Suprapubic skin (tissue), 4 donors: ENCODE data around the gene ATP2C2. TPM values are rescaled to one million over a fixed set of nuclear protein-coding genes. Genes with fewer than 3 reads are reported as not detected.

ENCODE experiments used
- DNase-seq, 2 donors: peaks; one replicate each; pipeline ENCODE4 v3.0.0-alpha.2; 2019; ENCODE audit warnings: low spot score in 2 of 2
- H3K27ac ChIP-seq: fragments of 200-600 bp; sonication (generic); one replicate; pipeline ENCODE4 v1.5.1; 2019
- H3K27me3 ChIP-seq: fragments of 200-600 bp; sonication (generic); one replicate; pipeline ENCODE4 v1.5.1; 2019
- H3K36me3 ChIP-seq: fragments of 200-600 bp; sonication (generic); one replicate; pipeline ENCODE4 v1.5.1; 2019
- H3K4me1 ChIP-seq: fragments of 200-600 bp; sonication (generic); one replicate; pipeline ENCODE4 v1.5.1; 2019
- H3K4me3 ChIP-seq: fragments of 200-600 bp; sonication (generic); one replicate; pipeline ENCODE4 v1.5.1; 2019; ENCODE audit warnings: mild to moderate bottlenecking
- H3K9me3 ChIP-seq: fragments of 200-600 bp; sonication (generic); one replicate; pipeline ENCODE4 v1.5.1; 2019
- CTCF ChIP-seq, 2 donors: fragments of 200-600 bp in 1 of 2; fragments of 450-650 bp in 1 of 2; sonication (generic) in 1 of 2; IDR thresholded peaks; one replicate each; pipeline ENCODE4 v1.5.1; 2016 to 2019; ENCODE audit warnings: antibody characterized with exemption in 2 of 2, mild to moderate bottlenecking in 1 of 2, moderate library complexity in 1 of 2
- EP300 ChIP-seq: sonication (generic); formaldehyde crosslinking; IDR thresholded peaks from one replicate; pipeline ENCODE4 v1.6.1; 2017; ENCODE audit warnings: antibody characterized with exemption
- POLR2A ChIP-seq, 2 donors: fragments of 450-650 bp; IDR thresholded peaks; one replicate each; pipeline ENCODE4 v1.6.1; 2017; ENCODE audit warnings: antibody characterized with exemption in 2 of 2, mild to moderate bottlenecking in 2 of 2, moderate library complexity in 2 of 2
- POLR2AphosphoS5 ChIP-seq, 3 donors: sonication (generic); formaldehyde crosslinking; IDR thresholded peaks; one replicate each; pipeline ENCODE4 v1.6.1; 2017; ENCODE audit warnings: antibody characterized with exemption in 3 of 3
- WGBS: methylation state at CpG from one replicate; pipeline ENCODE4 v1.1.5; 2018; 5-methylcytosine and 5-hydroxymethylcytosine counted together
- total RNA-seq, 4 donors: library from RNA; depleted of rRNA; stranded (reverse); fragments of >200 nt; gene quantifications; one replicate each; pipeline ENCODE4 v1.1.0, GENCODE V29; 2016

The ATP2C2 gene
- total RNA-seq, 4 donors from 2014 or later, result 28.0 to 85.6 (median 40.3) TPM

DNA sequence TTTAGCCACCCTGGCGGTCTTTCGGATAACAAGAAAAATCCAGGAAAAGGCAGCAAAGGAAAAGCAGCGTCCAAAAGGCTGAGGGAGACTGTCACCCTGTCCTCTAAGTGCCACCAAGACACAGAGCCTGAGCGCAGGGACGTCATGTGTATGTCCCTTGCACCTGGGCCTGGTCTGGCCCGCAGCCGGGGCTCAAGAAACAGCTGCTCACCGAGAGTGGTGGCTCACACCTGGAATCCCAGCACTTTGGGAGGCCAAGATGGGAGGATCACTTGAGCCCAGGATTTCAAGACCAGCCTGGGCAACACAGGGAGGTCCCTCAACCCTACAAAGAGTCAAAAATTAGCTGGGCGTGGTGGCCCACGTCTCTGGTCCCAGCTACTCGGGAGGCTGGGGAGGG lies 145.3 kb downstream of the ATP2C2 start:
- H3K27me3 ChIP-seq, result no peaks in the 10 kb centered on the region
- H3K9me3 ChIP-seq, result no peaks in the 10 kb centered on the region
- no peak overlapping the region for H3K4me3 ChIP-seq
- TF ChIP-seq EP300 (no peak), POLR2AphosphoS5 (IDR thresholded peaks at IDR 0.05) (no peak), POLR2A (IDR thresholded peaks at IDR 0.05) (no peak), CTCF (IDR thresholded peaks at IDR 0.05) (no peak)
- WGBS, result 93% methylated on average over 10 of the region's 11 CpGs
- peaks cover 6% of the 10 kb centered on the region for H3K4me1 ChIP-seq
- no peak for DNase-seq
- H3K36me3 ChIP-seq, result no peaks in the 10 kb centered on the region
- no peak overlapping the region for H3K27ac ChIP-seq

Other genes starting within 250 kb of the ATP2C2 start
- gene HSDL1, start 223.4 kb upstream of the ATP2C2 start, total RNA-seq, result 10 to 100 TPM in 3 of 4 donors, 1 to 10 TPM in 1; 8.3 to 22.8 (median 12.4) TPM
- gene DNAAF1, start 223.2 kb upstream of the ATP2C2 start, total RNA-seq, result under 1 TPM in 2 of 4 donors, not detected in 2; 0.72 to 0.89 TPM
- 10 to 100 TPM; 46.7 to 75.5 (median 55.2) TPM for gene TAF1C, start 181.5 kb upstream of the ATP2C2 start, total RNA-seq
- 1 to 10 TPM in 3 of 4 donors, not detected in 1; 1.9 to 2.6 (median 2.4) TPM for gene ADAD2, start 177.4 kb upstream of the ATP2C2 start, total RNA-seq
- gene KCNG4, start 128.5 kb upstream of the ATP2C2 start, total RNA-seq, result not detected
- gene WFDC1, start 73.7 kb upstream of the ATP2C2 start, total RNA-seq, result 1 to 10 TPM in 2 of 4 donors, under 1 TPM in 1, not detected in 1; 0.49 to 1.4 (median 1.3) TPM
- 10 to 100 TPM in 3 of 4 donors, 1 to 10 TPM in 1; 9.2 to 17.9 (median 13.6) TPM for gene MEAK7, start 136.1 kb downstream of the ATP2C2 start, total RNA-seq
- 10 to 100 TPM in 2 of 4 donors, 1 to 10 TPM in 2; 7.9 to 12.9 (median 10.3) TPM for gene COTL1, start 249.5 kb downstream of the ATP2C2 start, total RNA-seq